ENCODE results near the gene COMT.
"Not testable (repeated sequence)": the region's sequence is repeated elsewhere in the genome, so short reads cannot be mapped to it uniquely, and the experiment has no call there.

Gene COMT

GRCh38 chr22:19929586-19930550 lies 11.7 kb upstream of the COMT start:
- DNase-seq (ENCODE audit: low spot score) = no peak

GRCh38 chr22:19930551-19931486 lies 10.8 kb upstream of the COMT start:
- no peak for DNase-seq (ENCODE audit: low spot score)

- no peak for DNase-seq (ENCODE audit: low spot score)
Measured at GRCh38 chr22:19931514-19931913, 10.1 kb upstream of the COMT start.

- DNase-seq (ENCODE audit: low spot score) = no peak
Measured at GRCh38 chr22:19932367-19933206, 9.0 kb upstream of the COMT start.

- DNase-seq (ENCODE audit: low spot score) = no peak
Measured at GRCh38 chr22:19933341-19934241, 8.0 kb upstream of the COMT start.

- DNase-seq (ENCODE audit: low spot score) = not testable (repeated sequence)
Measured at GRCh38 chr22:19935123-19935718, 6.4 kb upstream of the COMT start.

GRCh38 chr22:19936513-19936912 lies 5.1 kb upstream of the COMT start:
- no peak for DNase-seq (ENCODE audit: low spot score)

- DNase-seq (ENCODE audit: low spot score) = no peak
Measured at GRCh38 chr22:19937616-19938473, 3.7 kb upstream of the COMT start.

- DNase-seq (ENCODE audit: low spot score) = peak; percentile 29
Measured at GRCh38 chr22:19940536-19941364, 822 bp upstream of the COMT start.

- DNase-seq (ENCODE audit: low spot score) = peak; percentile 83
Measured at GRCh38 chr22:19942157-19943081, 847 bp downstream of the COMT start.

GRCh38 chr22:19943082-19944026 lies 1.8 kb downstream of the COMT start:
- DNase-seq (ENCODE audit: low spot score) = peak; percentile 76

- no peak for DNase-seq (ENCODE audit: low spot score)
Measured at GRCh38 chr22:19948057-19948760, 6.6 kb downstream of the COMT start.

GRCh38 chr22:19951346-19951745 lies 9.8 kb downstream of the COMT start:
- no peak for DNase-seq (ENCODE audit: low spot score)

- DNase-seq (ENCODE audit: low spot score) = no peak
Measured at GRCh38 chr22:19955241-19956128, 13.9 kb downstream of the COMT start.
